ENCODE measurements around the gene SFRP4. TPM values are rescaled to one million over a fixed set of nuclear protein-coding genes. Genes with fewer than 3 reads are reported as not detected.

The SFRP4 gene
- total and polyA plus RNA-seq, 10 of the 15 experiments (the other 5 are each of a cell fraction or from before 2014, with no cell fraction given), result 0.02 to 0.15 (median 0.14) TPM; not detected in 7

DNA sequence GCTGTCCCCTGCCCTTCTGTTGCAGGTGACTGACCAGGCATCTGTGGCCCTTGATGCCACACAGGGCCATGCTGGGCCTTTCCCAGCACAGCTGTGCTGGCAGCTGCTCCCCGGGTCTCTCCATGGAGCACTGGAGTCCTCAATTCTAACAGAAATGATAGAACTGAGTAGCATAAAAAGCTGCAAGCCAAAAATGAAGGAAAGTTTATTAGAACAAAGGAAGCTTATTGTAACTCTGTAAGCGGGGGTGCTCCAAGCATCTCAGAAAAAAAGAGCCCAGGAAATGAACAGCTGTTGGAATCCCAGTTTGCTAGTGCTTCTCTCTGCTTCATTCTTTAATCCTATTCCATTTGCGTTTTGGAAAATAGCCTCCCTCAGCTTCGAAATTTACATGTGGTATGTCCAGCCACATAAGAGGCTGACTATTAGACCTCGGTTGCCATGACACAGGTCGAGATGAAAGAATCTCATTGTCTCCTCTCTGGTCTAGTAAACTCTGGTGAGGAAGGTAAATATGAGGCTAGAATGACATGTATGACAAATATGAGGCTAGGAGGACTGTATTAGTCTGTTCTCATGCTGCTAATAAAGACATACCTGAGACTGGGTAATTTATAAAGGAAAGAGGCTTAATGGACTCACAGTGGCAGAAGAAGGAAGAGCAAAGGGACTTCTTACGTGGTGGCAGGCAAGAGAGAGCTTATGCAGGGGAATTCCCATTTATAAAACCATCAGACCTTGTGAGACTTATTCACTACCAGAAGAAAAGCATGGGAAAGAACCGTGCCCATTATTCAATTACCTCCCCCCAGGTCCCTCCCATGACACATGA is 27.5 kb upstream of the SFRP4 start (continued):
- TF ChIP-seq, protein P1, sequence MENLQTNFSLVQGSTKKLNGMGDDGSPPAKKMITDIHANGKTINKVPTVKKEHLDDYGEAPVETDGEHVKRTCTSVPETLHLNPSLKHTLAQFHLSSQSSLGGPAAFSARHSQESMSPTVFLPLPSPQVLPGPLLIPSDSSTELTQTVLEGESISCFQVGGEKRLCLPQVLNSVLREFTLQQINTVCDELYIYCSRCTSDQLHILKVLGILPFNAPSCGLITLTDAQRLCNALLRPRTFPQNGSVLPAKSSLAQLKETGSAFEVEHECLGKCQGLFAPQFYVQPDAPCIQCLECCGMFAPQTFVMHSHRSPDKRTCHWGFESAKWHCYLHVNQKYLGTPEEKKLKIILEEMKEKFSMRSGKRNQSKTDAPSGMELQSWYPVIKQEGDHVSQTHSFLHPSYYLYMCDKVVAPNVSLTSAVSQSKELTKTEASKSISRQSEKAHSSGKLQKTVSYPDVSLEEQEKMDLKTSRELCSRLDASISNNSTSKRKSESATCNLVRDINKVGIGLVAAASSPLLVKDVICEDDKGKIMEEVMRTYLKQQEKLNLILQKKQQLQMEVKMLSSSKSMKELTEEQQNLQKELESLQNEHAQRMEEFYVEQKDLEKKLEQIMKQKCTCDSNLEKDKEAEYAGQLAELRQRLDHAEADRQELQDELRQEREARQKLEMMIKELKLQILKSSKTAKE (IDR thresholded peaks at IDR 0.05; ENCODE audit: low read depth, poor library complexity, severe bottlenecking), result no peak
- TF ChIP-seq IKZF2 (IDR thresholded peaks at IDR 0.05) (peak; percentile 56 to 61; a peak in 2 of 4 replicates), EGR1 (IDR thresholded peaks at IDR 0.05; ENCODE audit: borderline replicate concordance in 1 of 2, low read depth in 2 of 2, low read length in 2 of 2) (no peak), CBX3 (IDR thresholded peaks at IDR 0.05; ENCODE audit: borderline replicate concordance, low read depth) (no peak), HDGF (IDR thresholded peaks at IDR 0.05) (0 out of 2 replicates have a peak, but pooled peaks have one; percentile 36), MTA2 (IDR thresholded peaks at IDR 0.05; ENCODE audit: low read depth) (peak; percentile 68; the same call in 1 of the 2 replicates), YY1 (IDR thresholded peaks at IDR 0.05; ENCODE audit: low read depth, low read length) (0 out of 2 replicates have a peak, but pooled peaks have one; percentile 8), BHLHE40 (IDR thresholded peaks at IDR 0.05; ENCODE audit: borderline replicate concordance in 1 of 2, low read depth in 2 of 2, low read length in 1 of 2) (peak in 1 of 2 experiments; percentile 30; a peak in 1 of 4 replicates), CHD2 (IDR thresholded peaks at IDR 0.05; ENCODE audit: borderline replicate concordance, low read depth, low read length) (no peak), RAD51 (IDR thresholded peaks at IDR 0.05) (peak; percentile 8; the same call in 1 of the 2 replicates), SMC3 (IDR thresholded peaks at IDR 0.05; ENCODE audit: borderline replicate concordance, low read length) (no peak)
- TF ChIP-seq, protein P2, sequence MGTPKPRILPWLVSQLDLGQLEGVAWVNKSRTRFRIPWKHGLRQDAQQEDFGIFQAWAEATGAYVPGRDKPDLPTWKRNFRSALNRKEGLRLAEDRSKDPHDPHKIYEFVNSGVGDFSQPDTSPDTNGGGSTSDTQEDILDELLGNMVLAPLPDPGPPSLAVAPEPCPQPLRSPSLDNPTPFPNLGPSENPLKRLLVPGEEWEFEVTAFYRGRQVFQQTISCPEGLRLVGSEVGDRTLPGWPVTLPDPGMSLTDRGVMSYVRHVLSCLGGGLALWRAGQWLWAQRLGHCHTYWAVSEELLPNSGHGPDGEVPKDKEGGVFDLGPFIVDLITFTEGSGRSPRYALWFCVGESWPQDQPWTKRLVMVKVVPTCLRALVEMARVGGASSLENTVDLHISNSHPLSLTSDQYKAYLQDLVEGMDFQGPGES (IDR thresholded peaks at IDR 0.05), result no peak

Measured in GM12878 (cell line).